Activated naive CD4-positive, alpha-beta T cell treated with anti-CD3 and anti-CD28 coated beads, Interleukin-2, amount 10 ng/mL, durations not matched to agents 7 days and 5 days (primary cell): ENCODE results near the gene DDI1.

Source experiments
- CTCF ChIA-PET: fragments of 350-600 bp; sonication (Branson Sonifier 250); formaldehyde crosslinking; loops from one replicate; lab custom pipeline; 2021; ENCODE audit warnings: antibody characterized with exemption; lab: Charles Lee
- DNase-seq: peaks from one replicate; pipeline ENCODE4 v3.0.0-alpha.2; 2020
- H3K27ac Mint-ChIP-seq: one replicate; pipeline ENCODE4 v1.8.0; 2021; ENCODE audit warnings: mild to moderate bottlenecking, moderate library complexity, mixed read lengths
- H3K27me3 Mint-ChIP-seq: one replicate; pipeline ENCODE4 v1.8.0; 2021; ENCODE audit warnings: mild to moderate bottlenecking, mixed read lengths
- H3K36me3 Mint-ChIP-seq: one replicate; pipeline ENCODE4 v1.8.0; 2021; ENCODE audit warnings: mixed read lengths
- H3K4me1 Mint-ChIP-seq: one replicate; pipeline ENCODE4 v1.8.0; 2021; ENCODE audit warnings: mixed read lengths
- H3K4me3 Mint-ChIP-seq: one replicate; pipeline ENCODE4 v1.8.0; 2021; ENCODE audit warnings: mild to moderate bottlenecking, moderate library complexity, mixed read lengths
- H3K9me3 Mint-ChIP-seq: one replicate; pipeline ENCODE4 v1.8.0; 2021; ENCODE audit warnings: mixed read lengths

Gene DDI1

DNA sequence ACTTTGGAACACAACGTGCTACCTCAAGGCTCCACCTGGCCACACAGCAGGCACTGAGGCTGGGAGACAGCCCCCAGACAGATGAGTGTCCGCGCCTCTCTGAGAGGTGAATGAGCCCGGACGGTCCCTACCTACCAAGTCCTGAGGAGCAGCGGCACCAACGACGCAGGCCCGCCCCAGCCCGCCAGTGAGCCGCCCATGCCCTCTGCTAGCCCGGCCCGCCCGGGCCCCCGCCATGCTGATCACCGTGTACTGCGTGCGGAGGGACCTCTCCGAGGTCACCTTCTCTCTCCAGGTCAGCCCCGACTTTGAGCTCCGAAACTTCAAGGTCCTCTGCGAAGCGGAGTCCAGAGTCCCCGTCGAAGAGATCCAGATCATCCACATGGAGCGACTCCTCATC is at the start of gene DDI1:
TSS of gene DDI1 (plus strand) at position 53 of the 400 bp plus-strand sequence. CDS start at position 236, 183 bp downstream.
- no peak for DNase-seq
- no peaks in the 10 kb centered on the region for H3K36me3 Mint-ChIP-seq
- H3K9me3 Mint-ChIP-seq: peaks cover 3% of the 10 kb centered on the region
- CTCF ChIA-PET: no interaction called here
- H3K27me3 Mint-ChIP-seq: no peaks in the 10 kb centered on the region
- no peak within 1 kb of the TSS for H3K27ac Mint-ChIP-seq
- no peak within 1 kb of the TSS for H3K4me3 Mint-ChIP-seq
- no peaks in the 10 kb centered on the region for H3K4me1 Mint-ChIP-seq

DNA sequence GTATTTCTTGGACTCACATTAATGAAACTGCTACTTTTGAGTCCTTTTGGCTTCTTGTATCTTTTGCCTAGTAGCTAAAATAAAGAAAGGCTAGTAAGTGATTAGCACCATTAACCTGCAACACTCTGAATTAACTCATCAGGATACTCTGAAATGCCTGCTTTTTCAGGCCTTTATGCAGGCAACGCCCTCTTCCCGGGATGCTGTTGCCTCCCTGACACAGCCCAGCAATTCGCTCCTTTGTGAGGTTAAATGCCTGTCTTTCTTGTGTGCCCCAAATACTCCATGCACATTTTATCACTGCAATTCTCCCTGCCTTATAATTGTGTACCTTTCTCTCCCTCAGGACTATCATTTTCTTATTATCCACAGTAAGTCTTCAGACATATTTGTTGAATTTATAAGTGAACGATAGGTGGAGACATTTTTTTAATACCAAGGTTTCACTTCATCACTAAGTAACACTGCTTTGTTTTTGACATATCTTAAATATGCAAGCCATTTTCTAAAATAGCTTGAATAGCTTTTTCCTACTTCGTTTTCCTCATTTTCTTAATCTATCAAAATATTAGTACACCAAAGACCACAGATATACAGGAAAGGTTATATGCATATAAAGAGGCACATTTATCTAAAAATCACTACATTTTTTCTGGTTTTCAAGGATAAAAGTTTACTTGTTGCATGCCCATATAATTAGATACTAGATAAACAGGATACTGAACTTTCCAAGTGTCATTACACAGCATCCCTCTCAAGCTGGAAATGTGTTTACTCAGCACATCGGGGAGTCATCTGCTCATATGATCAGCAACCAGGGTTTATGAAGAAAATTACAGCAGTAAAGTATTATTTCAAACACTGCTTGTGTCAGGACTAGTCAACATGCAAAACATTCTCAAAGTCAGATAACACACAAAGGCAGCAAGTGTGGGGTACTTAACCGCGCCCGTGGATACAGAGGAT is 48.5 kb upstream of the DDI1 start:
- CTCF ChIA-PET: no interaction called here
- no peak for DNase-seq
- no peaks in the 10 kb centered on the region for H3K27me3 Mint-ChIP-seq

DNA sequence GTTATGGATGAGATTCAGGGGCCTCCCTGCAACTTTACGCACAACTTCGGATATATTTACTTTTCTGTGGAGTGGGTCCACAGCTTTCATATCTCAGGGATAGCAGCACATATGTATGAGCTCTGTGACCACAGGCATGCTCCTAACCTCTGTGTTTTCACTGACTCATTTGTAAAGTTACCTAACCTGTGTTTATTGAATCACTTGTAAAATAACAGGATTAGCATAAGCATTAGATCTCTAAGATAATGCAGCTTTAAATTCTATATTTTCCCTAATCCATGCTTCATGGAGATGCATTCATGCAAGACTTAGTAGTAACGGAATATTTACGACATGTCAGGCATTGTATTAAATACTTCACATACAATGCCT is 47.9 kb upstream of the DDI1 start:
- no peak overlapping the region for H3K4me3 Mint-ChIP-seq
- H3K27ac Mint-ChIP-seq: no peak overlapping the region
- H3K4me1 Mint-ChIP-seq: no peaks in the 10 kb centered on the region
- H3K27me3 Mint-ChIP-seq: no peaks in the 10 kb centered on the region
- no peaks in the 10 kb centered on the region for H3K9me3 Mint-ChIP-seq
- no peak for DNase-seq
- CTCF ChIA-PET: no interaction called here
- no peaks in the 10 kb centered on the region for H3K36me3 Mint-ChIP-seq

More for the DNA sequence above, 48.5 kb upstream of the DDI1 start:
- H3K27ac Mint-ChIP-seq: no peak overlapping the region
- H3K4me1 Mint-ChIP-seq: no peaks in the 10 kb centered on the region
- H3K4me3 Mint-ChIP-seq: no peak overlapping the region
- H3K36me3 Mint-ChIP-seq: no peaks in the 10 kb centered on the region
- H3K9me3 Mint-ChIP-seq: no peaks in the 10 kb centered on the region

- CTCF ChIA-PET: no interaction called here
Measured at GRCh38 chr11:103993507-103993906, 42.9 kb upstream of the DDI1 start.

DNA sequence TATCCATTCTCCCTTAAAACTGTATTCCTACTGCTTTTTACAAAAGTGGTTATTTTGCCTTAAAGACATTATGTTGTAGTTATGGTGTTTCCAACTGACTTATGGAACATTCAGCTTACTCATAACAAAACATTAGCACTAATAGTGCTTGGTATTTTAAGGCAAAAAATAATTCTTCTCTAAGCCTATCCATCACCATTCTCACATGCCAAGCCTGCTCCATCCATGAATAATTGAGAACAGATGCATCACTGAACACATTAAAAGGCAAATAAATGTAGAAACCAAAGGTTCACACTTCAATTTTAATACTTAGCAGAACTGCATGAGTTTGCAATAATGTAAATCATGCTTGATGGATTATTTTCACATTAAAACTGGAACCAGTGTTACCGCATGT is 42.3 kb upstream of the DDI1 start:
- Mint-ChIP-seq H3K36me3 (no peaks in the 10 kb centered on the region), H3K4me1 (no peaks in the 10 kb centered on the region), H3K9me3 (no peaks in the 10 kb centered on the region), H3K4me3 (no peak overlapping the region), H3K27ac (no peak overlapping the region), H3K27me3 (no peaks in the 10 kb centered on the region)
- no peak for DNase-seq
- CTCF ChIA-PET: no interaction called here

More at GRCh38 chr11:103993507-103993906, 42.9 kb upstream of the DDI1 start:
- Mint-ChIP-seq H3K27ac (no peak overlapping the region), H3K27me3 (no peaks in the 10 kb centered on the region), H3K4me3 (no peak overlapping the region), H3K36me3 (no peaks in the 10 kb centered on the region), H3K9me3 (no peaks in the 10 kb centered on the region), H3K4me1 (no peaks in the 10 kb centered on the region)
- no peak for DNase-seq

GRCh38 chr11:103994518-103994917 is 41.9 kb upstream of the DDI1 start:
- no peak overlapping the region for H3K4me3 Mint-ChIP-seq
- no peaks in the 10 kb centered on the region for H3K36me3 Mint-ChIP-seq

DNA sequence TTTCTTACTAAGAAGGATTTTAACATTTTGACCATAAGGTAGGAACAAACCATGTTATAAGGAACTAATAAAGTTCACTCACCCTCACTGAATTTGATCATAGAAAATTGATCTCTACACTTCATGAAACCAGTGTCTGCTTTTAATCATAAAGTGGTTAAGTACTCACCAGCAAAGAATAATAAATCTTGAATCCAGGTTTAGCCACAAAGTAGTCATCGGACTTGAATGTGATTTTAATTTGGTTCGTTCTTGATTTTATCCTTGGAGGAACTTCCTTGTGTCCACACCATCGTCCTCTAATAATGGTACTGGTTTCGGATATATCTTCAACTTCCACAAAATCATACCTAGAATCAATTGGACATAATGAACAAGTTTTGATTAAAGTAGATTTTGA is 40.5 kb upstream of the DDI1 start:
- CTCF ChIA-PET: no interaction called here
- no peak overlapping the region for H3K27ac Mint-ChIP-seq
- no peak for DNase-seq

More at GRCh38 chr11:103994518-103994917, 41.9 kb upstream of the DDI1 start:
- Mint-ChIP-seq H3K4me1 (no peaks in the 10 kb centered on the region), H3K9me3 (no peaks in the 10 kb centered on the region), H3K27ac (no peak overlapping the region), H3K27me3 (no peaks in the 10 kb centered on the region)
- no peak for DNase-seq
- CTCF ChIA-PET: no interaction called here

GRCh38 chr11:103997082-103997481 is 39.4 kb upstream of the DDI1 start:
- no peak for DNase-seq

More for the DNA sequence above, 40.5 kb upstream of the DDI1 start:
- no peaks in the 10 kb centered on the region for H3K27me3 Mint-ChIP-seq
- no peak overlapping the region for H3K4me3 Mint-ChIP-seq
- H3K9me3 Mint-ChIP-seq: no peaks in the 10 kb centered on the region
- H3K36me3 Mint-ChIP-seq: no peaks in the 10 kb centered on the region
- H3K4me1 Mint-ChIP-seq: no peaks in the 10 kb centered on the region

DNA sequence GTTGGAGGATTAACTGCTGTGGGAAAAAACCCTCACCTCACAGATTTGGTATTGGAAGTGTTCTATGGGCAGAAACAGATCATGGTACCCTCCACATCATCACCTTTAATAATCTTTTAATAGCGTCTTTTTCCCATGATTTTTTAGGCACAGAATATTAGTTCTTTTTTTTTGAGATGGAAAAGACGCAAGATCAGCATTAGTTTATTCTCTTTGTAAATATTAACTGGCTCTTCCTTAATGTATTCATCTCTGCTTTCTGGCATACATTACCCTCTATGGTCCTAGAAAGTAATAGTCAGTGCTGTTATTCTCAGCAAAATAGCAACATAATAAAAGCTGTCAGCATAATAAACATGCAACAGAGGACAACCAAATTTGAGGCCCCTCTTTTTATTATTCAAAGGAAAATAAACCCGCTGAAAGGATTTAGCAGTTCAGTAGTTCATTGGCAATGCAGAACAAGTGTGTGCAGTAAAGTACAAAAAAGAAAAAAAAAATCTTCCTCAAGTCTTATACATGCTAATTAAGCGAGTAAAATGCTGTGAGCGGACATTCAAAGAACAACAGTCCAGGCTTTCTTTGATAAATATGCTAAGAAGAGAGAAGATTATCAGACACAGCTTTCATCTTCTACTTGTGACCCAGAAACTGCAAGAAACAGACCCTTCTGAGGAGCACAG is 37.5 kb upstream of the DDI1 start:
- CTCF ChIA-PET: interaction anchor here (0.6 kb wide), 1 partner anchor 11 kb away, joined by 3 read pairs; no protein-coding TSS in a partner anchor
- no peak for DNase-seq
- Mint-ChIP-seq H3K4me3 (no peak overlapping the region), H3K27ac (no peak overlapping the region), H3K27me3 (no peaks in the 10 kb centered on the region), H3K36me3 (no peaks in the 10 kb centered on the region), H3K4me1 (no peaks in the 10 kb centered on the region), H3K9me3 (no peaks in the 10 kb centered on the region)

More at GRCh38 chr11:103997082-103997481, 39.4 kb upstream of the DDI1 start:
- Mint-ChIP-seq H3K4me3 (no peak overlapping the region), H3K27ac (no peak overlapping the region), H3K9me3 (no peaks in the 10 kb centered on the region), H3K36me3 (no peaks in the 10 kb centered on the region), H3K27me3 (no peaks in the 10 kb centered on the region), H3K4me1 (no peaks in the 10 kb centered on the region)
- CTCF ChIA-PET: no interaction called here

- Mint-ChIP-seq H3K27ac (no peak overlapping the region), H3K4me3 (no peak overlapping the region), H3K27me3 (no peaks in the 10 kb centered on the region), H3K36me3 (no peaks in the 10 kb centered on the region), H3K4me1 (no peaks in the 10 kb centered on the region), H3K9me3 (no peaks in the 10 kb centered on the region)
- CTCF ChIA-PET: no interaction called here
- no peak for DNase-seq
Measured at GRCh38 chr11:104000798-104001197, 35.6 kb upstream of the DDI1 start.

DNA sequence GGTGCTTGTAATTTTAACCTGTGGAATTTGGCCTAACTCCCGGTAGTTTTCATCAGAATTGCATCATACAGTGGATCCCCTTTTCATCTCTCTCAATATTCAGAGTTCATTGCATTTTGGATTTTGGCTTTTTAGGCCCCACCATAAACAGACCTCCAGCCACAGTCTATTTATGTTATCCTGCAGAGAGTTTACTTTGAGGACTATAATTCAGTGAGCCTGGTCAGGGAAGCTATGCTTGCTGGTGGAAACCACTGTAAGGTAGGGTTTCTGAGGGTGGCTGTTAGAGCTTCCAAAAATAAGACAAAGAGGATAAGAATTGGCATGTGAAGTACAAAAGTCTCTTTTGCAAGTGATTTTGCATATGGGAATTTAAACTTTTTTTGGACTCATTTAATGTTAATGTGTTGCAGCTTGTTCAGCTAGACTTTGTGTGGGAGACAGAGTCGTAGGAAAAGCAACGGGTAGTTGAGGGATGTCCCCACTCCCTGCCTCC is 34.8 kb upstream of the DDI1 start:
- Mint-ChIP-seq H3K4me1 (no peaks in the 10 kb centered on the region), H3K4me3 (no peak overlapping the region), H3K27ac (no peak overlapping the region), H3K27me3 (no peaks in the 10 kb centered on the region), H3K9me3 (no peaks in the 10 kb centered on the region), H3K36me3 (no peaks in the 10 kb centered on the region)
- no peak for DNase-seq
- CTCF ChIA-PET: no interaction called here

- Mint-ChIP-seq H3K4me1 (no peaks in the 10 kb centered on the region), H3K27me3 (no peaks in the 10 kb centered on the region), H3K4me3 (no peak overlapping the region), H3K27ac (no peak overlapping the region), H3K36me3 (no peaks in the 10 kb centered on the region), H3K9me3 (no peaks in the 10 kb centered on the region)
- no peak for DNase-seq
- CTCF ChIA-PET: no interaction called here
Measured at GRCh38 chr11:104003491-104003890, 32.9 kb upstream of the DDI1 start.

GRCh38 chr11:104005234-104005855 is 31.1 kb upstream of the DDI1 start:
- CTCF ChIA-PET: no interaction called here
- Mint-ChIP-seq H3K27ac (no peak overlapping the region), H3K4me3 (no peak overlapping the region), H3K4me1 (no peaks in the 10 kb centered on the region), H3K9me3 (no peaks in the 10 kb centered on the region), H3K27me3 (no peaks in the 10 kb centered on the region), H3K36me3 (no peaks in the 10 kb centered on the region)
- DNase-seq: no peak

- no peaks in the 10 kb centered on the region for H3K4me1 Mint-ChIP-seq
- no peak overlapping the region for H3K27ac Mint-ChIP-seq
- DNase-seq: no peak
- H3K27me3 Mint-ChIP-seq: no peaks in the 10 kb centered on the region
- CTCF ChIA-PET: interaction anchor here (1.0 kb wide), 1 partner anchor 11 kb away, joined by 3 read pairs; no protein-coding TSS in a partner anchor
- H3K4me3 Mint-ChIP-seq: no peak overlapping the region
- H3K36me3 Mint-ChIP-seq: no peaks in the 10 kb centered on the region
- H3K9me3 Mint-ChIP-seq: no peaks in the 10 kb centered on the region
Measured at GRCh38 chr11:104009744-104010143, 26.7 kb upstream of the DDI1 start.
